Mesangial cell (primary cell): Measurements from ENCODE around the gene OR2A25. TPM values are rescaled to one million over a fixed set of nuclear protein-coding genes. Genes with fewer than 3 reads are reported as not detected.

ENCODE experiments used
- total RNA-seq: library from RNA; depleted of rRNA; stranded (reverse); fragments of >200 nt; gene quantifications from 2 replicates; pipeline ENCODE4 v1.2.3, GENCODE V29; 2015

OR2A25 gene
- total RNA-seq: not detected in 2 replicates

GRCh38 chr7:144069511-144069910 lies at the start of gene OR2A25:
Gene OR2A25, plus strand, starts transcription at chr7:144069811. Its CDS starts 4,409 bp downstream, at chr7:144074220.

GRCh38 chr7:144048648-144049047 lies 21.0 kb upstream of the OR2A25 start, which contains the start of gene OR2A5:
Gene OR2A5, plus strand, starts transcription at chr7:144048948. Its CDS starts 1,454 bp downstream, at chr7:144050402.

GRCh38 chr7:144085978-144086377 lies 16.4 kb downstream of the OR2A25 start, which contains the start of gene OR2A12:
Gene OR2A12, plus strand, starts transcription at chr7:144086278. Its CDS starts 8,830 bp downstream, at chr7:144095108.

GRCh38 chr7:144109283-144109682 lies 39.7 kb downstream of the OR2A25 start, which contains the start of gene OR2A2:
Gene OR2A2, plus strand, starts transcription at chr7:144109583. Its CDS starts 0 bp downstream, at chr7:144109583.

GRCh38 chr7:144122876-144123275 lies 53.3 kb downstream of the OR2A25 start, which contains the start of gene OR2A14:
Gene OR2A14, plus strand, starts transcription at chr7:144123176. Its CDS starts 5,937 bp downstream, at chr7:144129113.

Other genes starting within 250 kb of the OR2A25 start
- 32.8 and 35.7 TPM in 2 replicates for gene TCAF1, start 167.6 kb upstream of the OR2A25 start, total RNA-seq
- not detected in 2 replicates for gene OR2F2, start 134.6 kb upstream of the OR2A25 start, total RNA-seq
- gene OR2F1, start 115.0 kb upstream of the OR2A25 start, total RNA-seq: not detected in 2 replicates
- not detected in 2 replicates for gene OR6B1, start 69.5 kb upstream of the OR2A25 start, total RNA-seq
- gene OR2A5, start 20.9 kb upstream of the OR2A25 start, total RNA-seq: not detected in 2 replicates
- not detected in 2 replicates for gene OR2A12, start 16.5 kb downstream of the OR2A25 start, total RNA-seq
- gene OR2A2, start 39.8 kb downstream of the OR2A25 start, total RNA-seq: not detected in 2 replicates
- not detected in 2 replicates for gene OR2A14, start 53.4 kb downstream of the OR2A25 start, total RNA-seq
- 0.65 and 1.6 TPM in 2 replicates for gene CTAGE4, start 113.7 kb downstream of the OR2A25 start, total RNA-seq
- gene ARHGEF35, start 126.0 kb downstream of the OR2A25 start, total RNA-seq: 1.5 and 3.8 TPM in 2 replicates
- gene OR2A42, start 169.8 kb downstream of the OR2A25 start, total RNA-seq: under 0.01 and 0.49 TPM in 2 replicates
- gene OR2A7, start 195.0 kb downstream of the OR2A25 start, total RNA-seq: 1.1 and 2.2 TPM in 2 replicates
- 0.38 and 1.6 TPM in 2 replicates for gene CTAGE8, start 199.5 kb downstream of the OR2A25 start, total RNA-seq
- gene OR2A1, start 242.6 kb downstream of the OR2A25 start, total RNA-seq: 0.13 and 0.33 TPM in 2 replicates